Neural cell (in vitro differentiated cells): ENCODE results near the gene METRN. TPM values are rescaled to one million over a fixed set of nuclear protein-coding genes. Genes with fewer than 3 reads are reported as not detected.

Source experiments
- H2AFZ ChIP-seq: fragments of 200-600, 300-800 bp; sonication (generic), shearing (Covaris generic); 2 replicates; pipeline ENCODE4 v1.6.0; 2014; ENCODE audit warnings: low read depth, mild to moderate bottlenecking, antibody characterized with exemption, low read length, moderate library complexity
- H3F3A ChIP-seq: fragments of 200-600 bp; shearing (Covaris generic); 2 replicates; pipeline ENCODE4 v1.6.1; 2016; ENCODE audit warnings: mild to moderate bottlenecking, moderate library complexity, mixed read lengths, antibody characterized with exemption, low read length; ENCODE audit not compliant: insufficient read depth, poor library complexity, severe bottlenecking
- H3K27ac ChIP-seq: fragments of 200-600, 300-800 bp; sonication (generic), shearing (Covaris generic); 2 replicates; pipeline ENCODE4 v1.5.1; 2014; ENCODE audit warnings: mild to moderate bottlenecking, low read length, moderate library complexity
- H3K27me3 ChIP-seq: fragments of 300-800, 200-600 bp; sonication (generic), shearing (Covaris generic); 2 replicates; pipeline ENCODE4 v1.6.0; 2014; ENCODE audit warnings: mild to moderate bottlenecking, low read depth, low read length, moderate library complexity; ENCODE audit not compliant: insufficient read depth
- H3K36me3 ChIP-seq: fragments of 300-800, 200-600 bp; sonication (generic), shearing (Covaris generic); 2 replicates; pipeline ENCODE4 v1.5.1; 2014; ENCODE audit warnings: mild to moderate bottlenecking, antibody characterized with exemption, low read length, moderate library complexity; ENCODE audit not compliant: insufficient read depth
- H3K4me2 ChIP-seq: fragments of 300-800, 200-600 bp; sonication (generic), shearing (Covaris generic); 2 replicates; pipeline ENCODE4 v1.6.0; 2014; ENCODE audit warnings: mild to moderate bottlenecking, low read length
- H3K4me3 ChIP-seq: fragments of 300-800, 200-600 bp; sonication (generic), shearing (Covaris generic); 2 replicates; pipeline ENCODE4 v1.5.1; 2014; ENCODE audit warnings: mild to moderate bottlenecking, low read length, moderate library complexity
- H3K79me2 ChIP-seq: fragments of 200-600 bp; shearing (Covaris generic); replicated peaks from 2 replicates; pipeline ENCODE4 v1.6.0; 2014; ENCODE audit warnings: mild to moderate bottlenecking, low read length, moderate library complexity; ENCODE audit not compliant: insufficient read depth
- H3K9ac ChIP-seq: fragments of 300-800, 200-600 bp; sonication (generic), shearing (Covaris generic); 2 replicates; pipeline ENCODE4 v1.6.1; 2016; ENCODE audit warnings: mild to moderate bottlenecking, low read length, mixed read lengths
- H3K9me2 ChIP-seq: fragments of 200-600 bp; shearing (Covaris generic); 2 replicates; pipeline ENCODE4 v1.6.1; 2016; ENCODE audit warnings: mild to moderate bottlenecking, low read length, mixed read lengths; ENCODE audit not compliant: insufficient read depth
- H3K9me3 ChIP-seq: fragments of 200-600, 300-800 bp; sonication (generic), shearing (Covaris generic); 2 replicates; pipeline ENCODE4 v1.6.1; 2016; ENCODE audit warnings: mild to moderate bottlenecking, mixed run types, low read length, moderate library complexity, mixed read lengths
- H4K20me1 ChIP-seq: fragments of 200-600 bp; shearing (Covaris generic); 2 replicates; pipeline ENCODE4 v1.6.1; 2016; ENCODE audit warnings: mild to moderate bottlenecking, mixed run types; ENCODE audit not compliant: insufficient read depth
- EZH2 ChIP-seq: fragments of 200-600, 300-800 bp; shearing (Covaris generic), sonication (generic); IDR thresholded peaks from 2 replicates; pipeline ENCODE4 v1.6.1; 2014; ENCODE audit warnings: antibody characterized with exemption, low read length, borderline replicate concordance, mild to moderate bottlenecking; ENCODE audit not compliant: insufficient read depth, poor library complexity, severe bottlenecking
- MXI1 ChIP-seq: fragments of 450-650 bp; conservative IDR thresholded peaks from 2 replicates; pipeline ENCODE4 v1.6.1; 2014; ENCODE audit warnings: antibody characterized with exemption, mild to moderate bottlenecking; ENCODE audit not compliant: poor library complexity, severe bottlenecking
- POLR2AphosphoS5 ChIP-seq: IDR thresholded peaks from 2 replicates; pipeline ENCODE4 v1.6.1; 2012
- polyA plus RNA-seq: library from polyadenylated mRNA; depleted of rRNA; stranded (reverse); fragments of >200 nt; gene quantifications from 2 replicates; pipeline ENCODE4 v1.2.3, GENCODE V29; 2014
- TF ChIP-seq, protein P1 (sequence below): IDR thresholded peaks from 2 replicates; pipeline ENCODE4 v1.6.1; 2012; ENCODE audit warnings: borderline replicate concordance
- TF ChIP-seq, protein P2 (sequence below): fragments of 450-650 bp; IDR thresholded peaks from 2 replicates; pipeline ENCODE4 v1.5.1; 2014; ENCODE audit warnings: antibody characterized with exemption, mild to moderate bottlenecking, moderate library complexity; ENCODE audit not compliant: poor library complexity, severe bottlenecking

The METRN gene
- polyA plus RNA-seq, 1 donor from 2014 or later, result 37.6 TPM

DNA sequence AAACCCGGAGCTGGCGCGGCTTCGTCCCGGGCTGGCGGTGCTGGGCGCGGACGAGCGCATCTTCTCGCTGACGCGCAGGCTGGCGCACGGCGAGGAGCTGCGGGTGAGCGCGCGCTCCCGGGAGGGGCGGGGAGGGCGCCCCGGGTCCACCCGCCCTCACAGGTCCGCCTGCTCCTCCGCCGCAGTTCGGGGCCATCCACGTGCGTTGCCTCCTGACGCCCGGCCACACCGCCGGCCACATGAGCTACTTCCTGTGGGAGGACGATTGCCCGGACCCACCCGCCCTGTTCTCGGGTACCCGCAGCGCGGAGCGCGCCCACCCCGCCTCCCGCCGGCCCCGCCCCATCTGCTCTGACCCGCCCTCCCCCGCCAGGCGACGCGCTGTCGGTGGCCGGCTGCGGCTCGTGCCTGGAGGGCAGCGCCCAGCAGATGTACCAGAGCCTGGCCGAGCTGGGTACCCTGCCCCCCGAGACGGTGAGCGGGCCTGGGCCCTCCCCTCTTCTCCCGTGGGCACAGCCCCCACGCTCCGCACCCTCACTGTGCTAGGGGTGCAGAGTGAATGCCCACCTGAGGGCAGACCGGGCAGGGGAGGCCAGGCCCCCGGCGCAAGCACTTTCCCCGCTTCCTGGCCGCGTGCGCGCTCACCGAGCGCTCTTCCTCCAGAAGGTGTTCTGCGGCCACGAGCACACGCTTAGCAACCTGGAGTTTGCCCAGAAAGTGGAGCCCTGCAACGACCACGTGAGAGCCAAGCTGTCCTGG, 13.4 kb downstream of the METRN start:
- Histone ChIP-seq H3K9ac (peak overlapping the region; percentile 44), H3K27me3 (peaks cover 7% of the 10 kb centered on the region), H3K9me3 (no peaks in the 10 kb centered on the region), H3K4me2 (no peak overlapping the region), H3K79me2 (no peaks in the 10 kb centered on the region), H3K9me2 (no peaks in the 10 kb centered on the region), H3K36me3 (no peaks in the 10 kb centered on the region), H3K4me3 (peak overlapping the region; percentile 83), H2AFZ (no peak overlapping the region), H3F3A (no peaks in the 10 kb centered on the region), H4K20me1 (no peaks in the 10 kb centered on the region), H3K27ac (no peak overlapping the region)
- TF ChIP-seq POLR2AphosphoS5, result no peak
- peak; percentile 34 for TF ChIP-seq MXI1

DNA sequence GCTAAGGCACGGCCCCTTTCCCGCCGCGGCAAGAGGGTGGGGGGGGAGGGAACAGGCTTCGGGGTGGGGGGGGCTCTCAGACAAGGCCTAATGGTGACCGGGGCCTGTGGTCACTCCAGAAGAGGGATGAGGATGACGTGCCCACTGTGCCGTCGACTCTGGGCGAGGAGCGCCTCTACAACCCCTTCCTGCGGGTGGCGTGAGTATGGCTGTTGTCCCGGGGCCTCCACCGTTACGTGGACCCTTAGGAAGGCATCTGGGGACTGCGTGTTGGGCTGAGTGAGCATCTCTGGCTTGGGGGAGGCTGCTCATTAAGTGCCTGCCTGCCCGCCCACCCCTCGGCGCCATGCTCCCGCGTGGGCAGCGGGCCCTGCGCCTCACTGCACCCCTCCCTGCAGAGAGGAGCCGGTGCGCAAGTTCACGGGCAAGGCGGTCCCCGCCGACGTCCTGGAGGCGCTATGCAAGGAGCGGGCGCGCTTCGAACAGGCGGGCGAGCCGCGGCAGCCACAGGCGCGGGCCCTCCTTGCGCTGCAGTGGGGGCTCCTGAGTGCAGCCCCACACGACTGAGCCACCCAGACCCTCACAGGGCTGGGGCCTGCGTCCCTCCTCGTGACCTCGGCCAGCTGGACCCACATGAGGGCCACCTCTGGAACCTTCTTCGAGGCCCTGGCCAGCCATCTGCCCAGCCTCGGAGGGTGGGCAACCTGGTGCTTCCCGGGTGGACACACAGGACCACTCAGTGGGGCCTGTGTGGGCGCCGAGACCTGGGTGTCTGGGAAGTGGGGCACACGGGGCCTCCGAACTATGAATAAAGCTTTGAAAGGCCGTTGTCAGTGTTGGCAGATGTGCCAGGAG, 14.2 kb downstream of the METRN start:
- Histone ChIP-seq H3K4me2 (no peak overlapping the region), H3K27ac (no peak overlapping the region), H3F3A (no peaks in the 10 kb centered on the region), H2AFZ (no peak overlapping the region), H3K36me3 (no peaks in the 10 kb centered on the region), H3K79me2 (no peaks in the 10 kb centered on the region), H3K27me3 (peaks cover 7% of the 10 kb centered on the region), H4K20me1 (no peaks in the 10 kb centered on the region), H3K4me3 (peak overlapping the region; percentile 83), H3K9ac (no peak overlapping the region), H3K9me2 (no peaks in the 10 kb centered on the region), H3K9me3 (no peaks in the 10 kb centered on the region)
- TF ChIP-seq, protein P1, sequence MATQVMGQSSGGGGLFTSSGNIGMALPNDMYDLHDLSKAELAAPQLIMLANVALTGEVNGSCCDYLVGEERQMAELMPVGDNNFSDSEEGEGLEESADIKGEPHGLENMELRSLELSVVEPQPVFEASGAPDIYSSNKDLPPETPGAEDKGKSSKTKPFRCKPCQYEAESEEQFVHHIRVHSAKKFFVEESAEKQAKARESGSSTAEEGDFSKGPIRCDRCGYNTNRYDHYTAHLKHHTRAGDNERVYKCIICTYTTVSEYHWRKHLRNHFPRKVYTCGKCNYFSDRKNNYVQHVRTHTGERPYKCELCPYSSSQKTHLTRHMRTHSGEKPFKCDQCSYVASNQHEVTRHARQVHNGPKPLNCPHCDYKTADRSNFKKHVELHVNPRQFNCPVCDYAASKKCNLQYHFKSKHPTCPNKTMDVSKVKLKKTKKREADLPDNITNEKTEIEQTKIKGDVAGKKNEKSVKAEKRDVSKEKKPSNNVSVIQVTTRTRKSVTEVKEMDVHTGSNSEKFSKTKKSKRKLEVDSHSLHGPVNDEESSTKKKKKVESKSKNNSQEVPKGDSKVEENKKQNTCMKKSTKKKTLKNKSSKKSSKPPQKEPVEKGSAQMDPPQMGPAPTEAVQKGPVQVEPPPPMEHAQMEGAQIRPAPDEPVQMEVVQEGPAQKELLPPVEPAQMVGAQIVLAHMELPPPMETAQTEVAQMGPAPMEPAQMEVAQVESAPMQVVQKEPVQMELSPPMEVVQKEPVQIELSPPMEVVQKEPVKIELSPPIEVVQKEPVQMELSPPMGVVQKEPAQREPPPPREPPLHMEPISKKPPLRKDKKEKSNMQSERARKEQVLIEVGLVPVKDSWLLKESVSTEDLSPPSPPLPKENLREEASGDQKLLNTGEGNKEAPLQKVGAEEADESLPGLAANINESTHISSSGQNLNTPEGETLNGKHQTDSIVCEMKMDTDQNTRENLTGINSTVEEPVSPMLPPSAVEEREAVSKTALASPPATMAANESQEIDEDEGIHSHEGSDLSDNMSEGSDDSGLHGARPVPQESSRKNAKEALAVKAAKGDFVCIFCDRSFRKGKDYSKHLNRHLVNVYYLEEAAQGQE, result no peak
- TF ChIP-seq MXI1 (no peak), EZH2 (no peak)
- TF ChIP-seq, protein P2, sequence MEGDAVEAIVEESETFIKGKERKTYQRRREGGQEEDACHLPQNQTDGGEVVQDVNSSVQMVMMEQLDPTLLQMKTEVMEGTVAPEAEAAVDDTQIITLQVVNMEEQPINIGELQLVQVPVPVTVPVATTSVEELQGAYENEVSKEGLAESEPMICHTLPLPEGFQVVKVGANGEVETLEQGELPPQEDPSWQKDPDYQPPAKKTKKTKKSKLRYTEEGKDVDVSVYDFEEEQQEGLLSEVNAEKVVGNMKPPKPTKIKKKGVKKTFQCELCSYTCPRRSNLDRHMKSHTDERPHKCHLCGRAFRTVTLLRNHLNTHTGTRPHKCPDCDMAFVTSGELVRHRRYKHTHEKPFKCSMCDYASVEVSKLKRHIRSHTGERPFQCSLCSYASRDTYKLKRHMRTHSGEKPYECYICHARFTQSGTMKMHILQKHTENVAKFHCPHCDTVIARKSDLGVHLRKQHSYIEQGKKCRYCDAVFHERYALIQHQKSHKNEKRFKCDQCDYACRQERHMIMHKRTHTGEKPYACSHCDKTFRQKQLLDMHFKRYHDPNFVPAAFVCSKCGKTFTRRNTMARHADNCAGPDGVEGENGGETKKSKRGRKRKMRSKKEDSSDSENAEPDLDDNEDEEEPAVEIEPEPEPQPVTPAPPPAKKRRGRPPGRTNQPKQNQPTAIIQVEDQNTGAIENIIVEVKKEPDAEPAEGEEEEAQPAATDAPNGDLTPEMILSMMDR, result no peak
